ENCODE results near the gene DARS1. TPM values are rescaled to one million over a fixed set of nuclear protein-coding genes. Genes with fewer than 3 reads are reported as not detected.

DARS1 gene
- total and polyA plus RNA-seq, 2 experiments from 2014 or later = 115 to 148 TPM

- Mint-ChIP-seq H3K4me1 (peaks cover 10% of the 10 kb centered on the region; the same call in 2 of the 3 replicates), H3K36me3 (ENCODE audit: low read depth) (no peaks in the 10 kb centered on the region), H3K27me3 (ENCODE audit: insufficient read depth, low read depth, poor library complexity) (peaks cover 2% of the 10 kb centered on the region), H3K27ac (no peak overlapping the region), H3K4me3 (no peak overlapping the region), H3K9me3 (no peaks in the 10 kb centered on the region)
- DNase-seq (ENCODE audit: low spot score) (no peak), ATAC-seq (no peak)
- peaks cover 7% of the 10 kb centered on the region; the same call in 1 of the 2 replicates for H3K9me2 ChIP-seq (ENCODE audit: insufficient read depth)
- H3K4me3 ChIP-seq = no peak overlapping the region
- H3K27me3 ChIP-seq (ENCODE audit: insufficient read depth) = no peaks in the 10 kb centered on the region
- H3K36me3 ChIP-seq (ENCODE audit: insufficient read depth) = no peaks in the 10 kb centered on the region
- TF ChIP-seq POLR2AphosphoS5 (IDR thresholded peaks at IDR 0.05; ENCODE audit: low read depth) (no peak), REST (IDR thresholded peaks at IDR 0.05; ENCODE audit: unreplicated experiment) (no peak), JUNB (IDR thresholded peaks at IDR 0.05; ENCODE audit: unreplicated experiment) (no peak), EZH2 (IDR thresholded peaks at IDR 0.05; ENCODE audit: low read depth, unreplicated experiment) (no peak), ZNF114 (CRISPR knock-in tag; IDR thresholded peaks at IDR 0.05) (no peak), STAT1 (IDR thresholded peaks at IDR 0.05; ENCODE audit: unreplicated experiment) (no peak), ETS1 (IDR thresholded peaks at IDR 0.05) (no peak), NANOG (IDR thresholded peaks at IDR 0.05; ENCODE audit: borderline replicate concordance) (no peak), ZNF462 (CRISPR knock-in tag; IDR thresholded peaks at IDR 0.05) (no peak), ZNF331 (CRISPR knock-in tag; IDR thresholded peaks at IDR 0.05; ENCODE audit: low read depth) (no peak), CREB1 (CRISPR knock-in tag; IDR thresholded peaks at IDR 0.05; ENCODE audit: low read depth) (no peak), CTCF (conservative IDR thresholded peaks at IDR 0.05; ENCODE audit: low read depth in 2 of 2) (no peak), EZH2phosphoT487 (IDR thresholded peaks at IDR 0.05; ENCODE audit: unreplicated experiment) (no peak)
- no peaks in the 10 kb centered on the region for H3F3A ChIP-seq (replicated peaks; ENCODE audit: low read depth)
- H3K4me2 ChIP-seq = no peak overlapping the region
- 0 out of 2 replicates have a peak, but pooled peaks cover 5% of the 10 kb centered on the region for H3K4me1 ChIP-seq (ENCODE audit: insufficient read depth)
- no peaks in the 10 kb centered on the region for H3K79me2 ChIP-seq (replicated peaks; ENCODE audit: insufficient read depth)
- H4K20me1 ChIP-seq (replicated peaks; ENCODE audit: insufficient read depth) = no peaks in the 10 kb centered on the region
- H2AFZ ChIP-seq = no peak overlapping the region; the same call in 1 of the 2 replicates
- no peak overlapping the region for H3K27ac ChIP-seq (ENCODE audit: low read depth)
These were observed 85.9 kb downstream of the DARS1 start for GRCh38 chr2:135899567-135899966.

Measured in GM23338 (cell line).